ENCODE measurements around the gene HEATR5B.

The HEATR5B gene

DNA sequence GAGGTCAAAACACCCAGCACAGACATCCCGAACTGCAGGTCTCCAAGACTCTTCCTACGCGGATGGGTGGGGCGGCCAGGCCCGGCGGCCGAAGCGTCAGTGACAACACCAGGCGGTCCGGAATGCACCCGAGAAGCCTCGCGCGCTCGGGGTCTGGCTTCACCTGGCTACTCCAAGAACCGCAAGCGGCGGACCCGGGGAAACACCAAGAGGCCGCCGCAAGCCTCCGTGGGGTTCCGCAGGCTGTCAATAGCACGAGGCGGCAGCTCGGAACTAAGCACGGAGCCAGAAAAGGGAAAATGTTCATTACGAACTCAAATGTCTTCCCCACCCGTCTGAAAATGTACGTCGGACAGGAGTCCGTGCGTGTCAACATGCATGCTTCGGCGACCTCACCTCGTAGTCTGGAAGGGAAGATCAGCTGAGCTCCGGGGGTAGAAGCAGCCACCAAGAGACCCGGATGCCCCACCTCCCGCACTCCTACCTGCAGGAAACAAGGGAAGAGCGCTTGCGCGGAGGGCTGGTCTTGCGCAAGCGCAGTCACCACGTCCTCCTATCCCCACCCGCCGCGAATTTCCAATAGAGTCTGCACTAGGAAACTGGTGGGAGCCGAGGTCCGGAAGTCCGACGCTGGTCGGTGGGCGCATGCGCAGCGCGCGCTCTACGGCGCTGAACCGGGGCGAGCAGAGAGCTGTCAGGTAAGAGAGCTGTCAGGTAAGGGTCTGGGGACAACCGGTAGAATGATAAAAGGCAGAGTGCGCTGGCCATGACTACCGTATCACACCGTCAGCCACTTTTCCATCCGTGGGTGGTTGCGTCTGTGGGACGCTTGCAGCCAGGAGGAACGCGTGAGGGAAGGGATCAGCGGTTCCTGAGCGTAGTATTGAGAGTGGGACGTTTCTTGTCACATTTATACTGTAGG, at the start of gene HEATR5B, which contains the start of gene GPATCH11:
HEATR5B (minus strand) TSS at position 500 of the 922 bp plus-strand sequence. CDS start 958 bp downstream, outside the sequence.
GPATCH11 (plus strand) TSS at position 646 of the 922 bp plus-strand sequence. CDS start 3,864 bp downstream, outside the sequence.
- DNase-seq: peak; percentile 94 to 96

DNA sequence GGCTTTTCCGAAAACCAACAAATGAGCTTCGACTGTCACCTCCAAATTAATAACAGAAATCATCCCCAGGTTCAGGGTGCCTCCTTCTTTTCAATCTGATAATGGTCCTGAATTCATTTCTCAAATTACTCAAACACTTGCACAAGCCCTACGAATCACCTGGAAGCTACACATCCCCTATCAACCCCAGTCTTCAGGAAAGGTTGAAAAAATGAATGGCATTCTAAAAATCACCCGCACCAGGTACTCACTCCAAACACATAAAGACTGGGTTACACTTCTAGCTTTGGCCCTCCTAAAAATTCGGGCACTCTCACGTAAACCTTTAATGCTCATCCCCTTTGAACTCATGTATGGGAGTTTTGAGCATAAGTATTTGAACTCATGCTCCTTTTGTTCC, 48.7 kb upstream of the HEATR5B start:
- no peak for DNase-seq

DNA sequence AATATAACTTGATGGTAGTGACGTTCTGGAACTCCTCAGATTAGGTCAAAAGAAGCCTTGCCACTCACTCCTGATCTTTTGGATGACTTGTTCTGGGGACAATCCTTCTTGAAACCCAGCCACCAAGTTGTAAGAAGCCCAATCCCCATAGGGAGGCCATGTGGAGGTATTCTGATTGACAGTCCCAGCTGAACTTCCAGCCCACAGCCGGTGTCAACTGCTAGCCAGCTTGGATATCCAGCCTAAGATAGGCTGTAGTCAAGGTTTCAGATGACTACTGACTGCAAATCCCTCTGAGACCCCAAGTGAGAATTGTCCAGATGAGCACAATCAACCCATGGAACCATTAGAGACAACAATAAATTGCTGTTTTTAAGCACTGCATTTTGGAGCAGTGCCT, 41.2 kb upstream of the HEATR5B start:
- DNase-seq: no peak

DNA sequence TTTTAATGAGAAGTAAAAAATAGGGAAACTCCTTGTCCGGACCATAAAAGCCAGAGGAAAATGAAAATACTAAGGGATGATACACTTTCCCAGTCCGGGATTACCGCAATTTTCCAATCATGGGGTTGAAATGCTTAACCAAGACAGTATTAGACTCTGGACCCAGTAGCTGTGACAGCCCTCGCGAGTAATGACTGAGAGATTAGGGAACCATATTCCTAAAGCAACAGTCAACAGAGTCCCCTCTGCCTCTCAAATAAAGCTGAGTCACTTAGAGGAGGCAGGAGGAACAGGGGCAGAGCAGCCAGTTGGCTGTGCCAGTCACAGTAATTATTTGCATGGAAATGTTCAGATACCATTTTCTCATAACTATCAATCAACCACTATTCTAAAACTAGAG, 35.0 kb upstream of the HEATR5B start:
- DNase-seq: no peak

DNA sequence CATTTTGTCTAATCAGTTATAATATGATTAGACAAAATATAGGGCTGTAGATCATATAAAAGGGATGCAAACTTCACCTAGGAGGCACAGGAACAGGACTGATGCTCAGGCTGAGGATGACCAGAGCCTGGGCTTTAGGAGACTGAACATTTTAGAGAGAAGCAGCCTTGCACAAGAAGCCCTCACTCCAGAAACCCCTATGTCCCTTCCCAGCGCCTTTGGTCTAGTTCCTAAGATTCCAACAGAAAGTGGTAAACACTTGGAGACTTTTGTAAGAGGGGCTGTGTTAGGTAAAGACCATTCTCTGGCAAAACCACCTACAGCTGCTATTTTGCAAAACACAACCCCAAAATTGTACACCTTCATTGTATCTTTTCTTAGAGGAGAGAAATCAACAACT, 33.4 kb upstream of the HEATR5B start:
- DNase-seq: no peak

DNA sequence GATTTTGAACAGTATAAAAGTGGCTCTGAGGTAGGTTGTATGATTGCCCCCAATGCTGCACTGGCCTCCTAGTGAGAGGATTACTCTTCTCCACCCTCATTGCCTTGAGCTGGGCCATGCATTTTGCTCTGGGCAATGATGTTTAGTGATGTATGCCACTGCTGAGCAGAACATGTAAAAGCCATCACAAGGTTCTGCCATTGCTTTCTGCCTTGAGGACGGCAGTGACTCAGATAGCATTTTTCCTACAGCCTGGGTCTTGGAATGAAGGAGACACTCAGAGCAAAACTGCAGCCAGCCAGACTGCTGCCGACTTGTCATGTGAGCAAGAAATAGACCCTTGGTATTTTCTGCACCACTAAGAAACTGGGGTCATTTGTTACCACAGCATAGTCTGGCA, 27.8 kb upstream of the HEATR5B start:
- DNase-seq: no peak

DNA sequence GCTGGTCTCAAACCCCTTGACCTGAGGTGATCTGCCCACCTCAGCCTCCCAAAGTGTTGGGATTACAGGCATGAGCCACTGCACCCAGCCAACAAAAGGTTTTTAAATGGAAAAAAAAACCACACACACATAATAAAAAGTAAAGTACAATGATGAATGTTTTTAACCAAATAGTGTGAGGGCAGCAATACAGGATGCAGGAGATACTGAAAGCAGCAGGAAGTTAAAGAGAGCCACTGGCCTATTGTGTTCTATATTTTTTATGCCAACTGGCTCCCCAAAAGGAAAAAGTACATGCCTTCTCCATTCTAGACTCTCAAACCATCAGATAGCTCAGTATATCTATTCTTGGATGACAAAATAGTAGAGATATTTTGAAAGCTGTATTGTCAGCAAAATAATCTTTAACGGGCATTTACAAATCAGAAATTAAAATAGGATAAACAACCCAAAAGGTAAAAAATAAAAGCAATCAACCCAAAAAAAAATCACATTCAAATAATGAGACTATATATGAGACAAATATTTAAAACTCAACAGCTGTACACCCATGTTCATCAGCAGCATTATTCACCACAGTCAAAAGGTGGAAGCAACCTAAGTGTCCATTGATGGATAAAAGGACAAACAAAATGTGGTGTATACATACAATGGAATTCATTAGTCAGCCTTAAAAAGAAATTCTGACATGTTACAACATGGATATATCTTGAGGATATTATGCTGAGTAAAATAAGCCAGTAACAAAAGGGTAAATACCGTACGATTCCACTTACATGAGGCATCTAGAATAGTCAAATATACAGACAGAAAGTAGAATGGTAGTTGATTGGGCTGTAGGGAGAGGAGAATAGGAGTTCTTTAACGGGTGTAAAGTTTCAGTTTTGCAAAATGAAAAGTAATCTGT, 26.4 kb upstream of the HEATR5B start:
- no peak for DNase-seq

DNA sequence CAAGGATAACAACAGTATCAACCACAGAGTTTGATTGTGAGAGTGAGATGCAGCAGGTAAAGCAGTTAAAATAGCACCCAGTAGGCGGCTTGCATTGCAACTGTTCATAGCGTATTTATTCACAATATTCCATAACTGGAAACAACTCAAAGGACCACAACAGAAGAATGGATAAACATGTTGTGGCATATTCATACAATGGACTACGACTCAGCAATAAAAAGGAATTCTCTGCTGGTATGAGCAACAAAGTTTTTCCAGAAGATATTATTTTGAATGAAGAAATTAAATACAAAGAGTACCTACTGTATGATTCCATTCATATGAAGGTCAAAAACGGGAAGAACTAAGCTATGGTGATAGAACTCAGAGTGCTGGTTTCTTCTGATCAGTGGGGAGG, 25.4 kb upstream of the HEATR5B start:
- DNase-seq: no peak

DNA sequence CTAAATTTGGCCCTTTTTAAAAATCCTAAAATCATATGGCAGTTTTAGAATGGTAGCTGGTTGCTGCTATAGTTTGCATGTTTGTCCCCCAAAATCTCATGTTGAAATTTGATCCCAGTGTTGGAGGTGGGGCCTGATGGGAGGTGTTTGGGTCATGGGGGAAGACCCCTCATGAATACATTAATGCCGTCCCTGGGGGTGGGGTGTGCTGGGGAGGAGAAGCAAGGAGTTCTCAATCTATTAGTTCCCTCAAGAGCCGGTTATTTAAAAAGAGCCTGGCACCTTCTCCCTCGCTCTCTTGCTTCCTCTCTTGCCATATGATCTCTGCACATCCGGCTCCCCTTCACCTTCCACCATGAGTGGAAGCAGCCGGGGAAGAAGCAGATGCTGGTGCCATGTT, 21.0 kb upstream of the HEATR5B start:
- DNase-seq: no peak

DNA sequence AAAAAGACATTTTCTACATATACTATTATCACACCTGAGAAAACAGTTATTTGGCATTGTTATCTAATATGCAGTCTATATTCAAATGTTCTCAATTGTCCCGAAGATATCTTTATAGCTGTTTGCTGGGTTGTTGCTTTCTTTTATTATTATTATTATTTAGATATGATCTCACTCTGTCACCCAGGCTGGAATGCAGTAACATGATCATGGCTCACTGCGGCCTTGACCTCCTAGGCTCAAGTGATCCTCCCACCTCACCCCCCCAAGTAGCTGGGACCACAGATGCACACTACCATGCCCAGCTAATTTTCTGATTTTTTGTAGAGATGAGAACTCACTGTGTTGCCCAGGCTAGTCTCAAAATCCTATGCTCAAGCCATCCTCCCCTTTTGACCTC, 20.0 kb upstream of the HEATR5B start:
- DNase-seq: no peak

DNA sequence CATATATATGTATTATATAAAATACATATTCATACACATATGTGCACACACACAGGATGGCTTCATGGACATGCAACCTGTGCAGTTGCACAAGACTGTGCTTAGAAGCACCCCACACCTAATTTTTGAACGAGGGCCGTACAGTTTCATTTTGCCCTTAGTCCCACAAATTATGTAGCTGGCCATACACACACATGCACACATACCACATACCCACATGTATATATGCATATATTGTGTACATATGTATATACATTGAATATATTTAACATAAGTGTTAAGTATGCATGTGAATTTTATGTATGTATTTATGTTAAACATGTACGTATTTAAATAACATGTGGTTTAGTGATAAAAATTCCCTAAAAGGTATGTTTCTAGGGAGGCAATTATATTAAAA, 18.4 kb upstream of the HEATR5B start:
- no peak for DNase-seq

DNA sequence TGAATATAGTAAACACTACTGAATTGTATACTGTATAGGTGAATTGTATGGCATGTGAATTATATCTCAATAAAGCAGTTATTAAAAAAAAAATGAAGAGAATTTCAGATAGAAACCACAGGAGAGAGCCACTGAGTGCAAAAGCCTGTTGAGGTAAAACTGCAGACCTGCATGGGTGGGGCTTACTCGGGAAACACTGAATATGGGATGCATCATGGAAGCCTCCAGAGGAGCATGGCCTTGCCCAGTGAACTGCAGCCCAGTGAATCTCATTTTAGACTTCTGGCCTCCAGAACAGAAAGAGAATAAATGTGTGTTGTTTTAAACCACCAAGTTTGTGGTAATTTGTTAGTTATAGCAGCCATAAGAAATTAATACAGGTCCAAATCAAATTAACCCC, 15.9 kb upstream of the HEATR5B start:
- no peak for DNase-seq

DNA sequence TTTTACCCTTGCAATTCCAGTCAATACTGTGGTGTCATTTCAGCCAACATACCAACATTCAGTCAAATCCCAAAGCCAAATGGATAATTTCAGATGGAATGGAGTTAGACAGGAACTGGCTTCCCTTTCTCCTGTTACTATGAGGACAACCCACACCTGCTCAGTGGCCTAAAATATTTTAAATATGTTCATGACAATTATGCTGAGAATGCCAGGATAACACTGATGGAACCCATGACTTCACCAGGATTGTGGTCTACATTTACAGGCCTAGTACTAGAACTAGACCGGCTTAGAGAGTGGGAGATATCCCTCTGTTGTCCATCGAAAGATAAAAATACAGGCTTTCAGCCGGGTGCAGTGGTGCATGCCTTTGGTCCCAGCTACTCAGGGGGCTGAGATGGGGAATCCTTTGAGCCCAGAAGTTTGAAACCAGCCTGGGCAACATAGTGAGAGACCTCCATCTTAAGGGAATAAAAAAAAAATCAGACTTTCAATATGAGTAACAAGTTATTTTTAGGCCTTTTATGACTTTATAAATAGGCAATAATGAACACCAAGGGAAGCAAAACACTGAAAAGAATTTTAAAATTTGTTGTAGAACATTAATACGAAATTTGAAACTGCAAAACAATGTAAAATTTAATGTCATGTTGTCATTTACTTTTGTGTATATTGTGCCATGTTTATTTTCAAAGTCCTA, 14.4 kb upstream of the HEATR5B start:
- DNase-seq: no peak

DNA sequence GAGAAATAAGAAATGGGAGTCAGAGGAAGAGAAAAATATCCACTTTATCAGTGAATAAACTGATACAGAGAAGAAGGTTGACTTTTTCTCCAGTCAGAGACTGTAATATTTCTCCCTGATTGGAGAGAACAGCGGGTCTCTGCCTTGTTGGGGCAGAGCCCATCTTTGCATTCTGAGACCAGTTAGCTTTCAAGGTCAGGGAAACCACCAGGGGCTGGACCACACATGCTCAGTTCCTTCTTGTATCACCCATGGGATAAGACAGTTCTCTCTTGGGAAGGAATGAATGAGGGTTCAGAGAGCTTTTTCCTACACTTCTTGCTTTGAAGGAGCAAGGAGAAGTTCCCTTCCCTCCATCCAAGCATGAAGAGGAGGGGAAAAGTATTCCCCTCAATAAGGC, 12.4 kb upstream of the HEATR5B start:
- no peak for DNase-seq

DNA sequence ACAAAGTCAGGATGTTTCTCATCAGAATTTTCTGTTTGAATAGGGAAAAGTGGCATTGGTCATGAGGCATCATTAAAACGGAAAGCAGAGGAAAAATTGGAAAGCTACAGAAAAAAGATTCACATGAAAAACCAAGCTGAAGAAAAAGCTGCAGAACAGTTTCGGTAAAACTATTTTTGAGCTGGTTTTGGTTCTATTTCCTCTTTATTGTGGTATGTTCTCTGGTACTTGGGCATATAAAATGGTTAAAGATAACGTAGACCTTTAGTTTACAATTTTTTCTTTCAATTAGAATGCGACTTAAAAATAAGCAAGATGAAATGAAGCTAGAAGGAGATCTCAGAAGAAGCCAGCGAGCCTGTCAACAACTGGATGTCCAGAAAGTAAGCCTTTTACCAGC, 7.7 kb upstream of the HEATR5B start:
- no peak for DNase-seq

DNA sequence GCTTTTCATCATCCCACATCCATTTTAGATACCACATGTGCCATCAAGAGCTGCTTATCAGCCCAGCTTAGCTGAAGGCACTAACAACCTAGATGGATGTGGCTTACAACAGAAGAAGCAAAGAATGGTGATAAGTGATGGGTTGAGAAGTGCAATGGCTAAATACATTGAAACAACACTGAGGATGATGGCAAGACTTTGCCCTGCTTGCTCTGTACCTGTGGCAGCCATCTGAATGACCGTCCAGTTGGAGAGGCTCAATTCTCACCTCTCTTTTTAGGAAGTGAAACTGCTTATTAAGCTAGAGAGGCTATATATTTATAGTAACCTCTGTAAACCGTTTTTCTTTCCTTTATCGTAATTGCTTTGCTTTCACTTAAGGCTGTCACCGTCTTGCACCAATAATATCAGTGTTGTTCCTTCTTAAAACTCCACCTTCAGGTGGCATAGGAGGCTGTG, 5.9 kb upstream of the HEATR5B start:
- DNase-seq: no peak

DNA sequence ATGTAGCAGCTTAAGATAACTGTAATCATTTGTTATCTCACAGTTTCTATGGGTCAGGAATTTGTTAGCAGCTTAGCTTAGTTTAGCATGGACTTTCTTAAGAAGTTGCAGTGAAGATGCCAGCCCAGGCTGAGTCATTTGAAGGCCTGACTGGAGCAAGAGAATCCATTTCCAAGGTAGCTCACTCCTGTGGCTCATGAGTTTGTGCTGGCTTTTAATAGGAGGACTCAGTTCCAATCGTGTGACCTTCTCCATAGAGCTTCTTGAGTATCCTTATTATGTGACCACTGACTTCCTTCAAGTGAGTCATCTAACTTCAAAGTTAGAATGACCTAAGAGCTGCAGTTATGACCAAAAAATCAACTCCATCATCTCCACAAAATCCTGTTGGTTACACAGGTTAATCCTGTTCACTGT, 1.6 kb upstream of the HEATR5B start:
- no peak for DNase-seq

DNA sequence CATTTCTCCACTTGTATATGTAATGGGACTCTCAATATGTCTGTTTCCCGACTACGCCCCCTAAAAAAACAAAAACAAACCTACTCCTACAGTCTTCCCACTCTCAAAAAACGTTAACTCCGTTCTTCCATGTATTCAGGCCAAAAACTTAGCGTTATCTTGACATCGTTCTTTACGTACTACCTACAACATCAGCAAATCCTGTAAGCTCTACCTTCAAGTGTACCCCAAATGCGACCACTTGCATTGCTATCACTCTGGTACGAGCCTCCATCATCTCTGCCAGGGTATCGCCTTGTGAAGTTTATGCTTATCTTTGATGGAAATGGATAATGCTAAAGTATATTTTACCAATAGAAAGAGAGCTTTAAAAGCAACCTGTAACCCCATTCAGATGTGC, 625 bp upstream of the HEATR5B start:
- DNase-seq: no peak

DNA sequence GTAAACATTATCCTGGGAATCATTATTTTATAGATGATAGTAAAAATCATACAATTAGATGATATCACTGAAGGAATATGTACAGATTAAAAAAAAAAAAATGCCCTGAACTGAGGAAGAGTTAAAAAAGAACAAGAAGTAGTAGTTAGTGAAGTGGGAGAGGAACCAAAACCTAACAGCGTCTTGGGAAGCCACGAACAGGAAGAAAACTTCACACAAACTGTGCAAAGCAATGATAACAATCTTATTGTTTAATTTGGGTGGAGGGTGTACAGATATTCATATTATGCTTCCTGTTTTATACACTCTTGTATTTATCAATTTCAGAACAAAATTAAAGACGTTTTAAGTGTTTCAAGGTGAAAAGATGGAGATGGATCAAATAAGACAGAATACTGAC, 3.5 kb downstream of the HEATR5B start:
- DNase-seq: no peak

DNA sequence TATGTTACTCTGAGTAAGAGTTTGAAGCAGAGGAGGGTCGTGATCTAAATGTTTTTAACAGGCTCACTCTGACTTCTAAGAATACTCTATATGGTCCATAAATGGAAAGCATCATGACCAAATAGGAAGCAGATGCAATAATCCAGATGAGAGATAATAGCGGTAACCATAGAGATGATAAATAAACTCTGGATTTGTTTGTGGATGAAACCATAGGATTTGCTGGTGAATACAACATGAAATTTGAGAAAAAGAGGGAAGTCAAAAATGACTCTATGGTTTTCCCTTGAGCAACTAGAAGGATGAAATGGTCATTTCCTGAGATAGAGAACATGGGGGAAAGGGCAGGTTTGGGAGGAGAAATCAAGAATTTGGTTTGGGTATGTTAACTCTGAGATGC, 3.9 kb downstream of the HEATR5B start:
- DNase-seq: no peak

DNA sequence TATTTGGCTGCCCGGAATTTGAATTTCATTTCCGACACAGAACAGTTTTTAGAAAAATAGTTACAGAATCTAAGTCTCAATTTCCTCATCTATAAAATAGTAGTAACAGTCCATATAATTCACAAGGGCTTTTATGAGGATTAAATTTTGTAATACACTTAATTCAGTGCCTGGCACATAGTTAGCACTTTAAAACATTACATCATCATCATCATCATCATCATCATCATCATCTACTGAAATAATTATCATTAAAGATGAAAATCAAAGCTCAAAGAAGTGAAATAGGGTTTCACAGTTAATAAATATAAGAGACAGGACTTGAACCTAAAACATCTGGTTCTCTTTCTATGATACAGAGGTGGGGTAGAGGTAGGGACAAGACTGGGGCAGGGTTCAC, 13.2 kb downstream of the HEATR5B start:
- no peak for DNase-seq

DNA sequence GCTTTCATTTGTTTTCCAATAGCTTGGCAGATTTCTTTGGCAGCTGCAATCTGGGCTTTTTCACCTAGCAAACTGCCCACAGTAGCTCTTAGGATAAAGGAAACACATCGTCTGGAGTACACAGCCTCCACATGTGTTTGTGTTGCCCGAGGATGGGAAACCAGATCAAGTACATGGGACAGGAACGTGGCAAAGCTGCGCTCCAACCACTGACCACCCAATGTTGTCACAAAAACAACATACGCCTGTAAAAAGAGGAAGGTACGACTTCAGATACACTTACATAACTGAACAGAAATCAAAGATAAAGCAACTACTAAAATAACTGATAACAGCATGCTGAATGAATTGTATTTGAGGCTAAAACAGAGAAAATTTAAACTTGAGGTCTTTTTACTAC, 15.5 kb downstream of the HEATR5B start:
- DNase-seq: no peak

DNA sequence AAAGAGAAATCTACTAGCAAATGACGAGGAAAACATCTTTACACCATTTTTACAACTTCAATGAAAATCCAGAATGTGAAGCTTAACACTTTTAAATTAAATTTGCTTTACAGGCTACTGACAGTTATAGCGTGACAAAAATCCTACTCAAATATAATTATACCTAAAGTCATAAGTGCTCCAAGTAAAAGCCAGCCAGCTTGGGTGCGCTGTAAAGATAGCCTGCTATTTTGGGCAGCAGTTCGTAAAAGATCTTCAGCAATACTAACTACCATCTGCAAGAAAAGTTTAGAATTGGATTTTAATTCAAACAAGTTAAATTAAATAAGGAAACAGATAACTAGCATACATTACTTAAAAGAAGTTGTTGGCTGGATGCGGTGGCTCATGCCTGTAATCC, 22.4 kb downstream of the HEATR5B start:
- DNase-seq: no peak
